Stomach smooth muscle (tissue), 2 donors: ENCODE results near the gene ACSS3.
"Not testable (repeated sequence)": the region's sequence is repeated elsewhere in the genome, so short reads cannot be mapped to it uniquely, and the experiment has no call there.

Source experiments
- H3K27ac ChIP-seq: one replicate; pipeline ENCODE4 v1.7.0; 2013; ENCODE audit warnings: mild to moderate bottlenecking, low read length, inconsistent platforms
- H3K27me3 ChIP-seq, 2 donors: one replicate each; pipeline ENCODE4 v1.7.0; 2013; ENCODE audit warnings: low read length in 2 of 2; ENCODE audit not compliant: insufficient read depth in 2 of 2, control insufficient read depth in 1 of 2
- H3K36me3 ChIP-seq, 2 donors: one replicate each; pipeline ENCODE4 v1.7.0; 2013; ENCODE audit warnings: low read length in 2 of 2; ENCODE audit not compliant: control insufficient read depth in 2 of 2, insufficient read depth in 2 of 2
- H3K4me1 ChIP-seq: one replicate; pipeline ENCODE4 v1.7.0; 2013; ENCODE audit warnings: low read length; ENCODE audit not compliant: control insufficient read depth, insufficient read depth
- H3K4me3 ChIP-seq, 2 donors: one replicate each; pipeline ENCODE4 v1.7.0; 2013; ENCODE audit warnings: low read length in 2 of 2
- H3K9ac ChIP-seq, 2 donors: one replicate each; pipeline ENCODE4 v1.7.0; 2013; ENCODE audit warnings: low read length in 2 of 2, mild to moderate bottlenecking in 1 of 2
- H3K9me3 ChIP-seq, 2 donors: one replicate each; pipeline ENCODE4 v1.7.0; 2013; ENCODE audit warnings: low read length in 2 of 2; ENCODE audit not compliant: control insufficient read depth in 2 of 2
- donor health status: healthy.
- donor health status: Pancreatic carcinoma.

The ACSS3 gene

DNA sequence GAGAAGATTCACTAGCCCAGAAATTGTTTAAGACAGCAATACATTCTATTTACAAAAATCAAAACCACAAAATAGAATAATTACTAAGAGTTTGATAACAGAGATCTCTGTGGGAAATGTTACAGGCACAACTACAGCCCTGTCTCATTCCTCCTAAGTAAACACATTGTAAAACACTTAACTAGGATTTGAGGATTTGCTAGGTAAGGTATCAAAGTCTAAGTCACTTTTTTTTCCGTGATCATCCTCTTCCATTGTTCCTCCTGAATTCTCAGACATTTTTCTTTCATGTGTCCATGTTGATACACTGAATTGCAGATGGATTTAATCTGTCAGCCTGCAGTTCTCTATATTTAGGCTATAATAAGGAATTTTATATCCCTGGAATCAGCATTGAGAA, 127.5 kb downstream of the ACSS3 start:
- H3K9me3 ChIP-seq, result no peaks in the 10 kb centered on the region
- H3K27ac ChIP-seq, result no peak overlapping the region
- H3K36me3 ChIP-seq, result no peaks in the 10 kb centered on the region
- no peak overlapping the region for H3K9ac ChIP-seq
- no peaks in the 10 kb centered on the region for H3K4me1 ChIP-seq
- no peak overlapping the region for H3K4me3 ChIP-seq
- no peaks in the 10 kb centered on the region for H3K27me3 ChIP-seq

DNA sequence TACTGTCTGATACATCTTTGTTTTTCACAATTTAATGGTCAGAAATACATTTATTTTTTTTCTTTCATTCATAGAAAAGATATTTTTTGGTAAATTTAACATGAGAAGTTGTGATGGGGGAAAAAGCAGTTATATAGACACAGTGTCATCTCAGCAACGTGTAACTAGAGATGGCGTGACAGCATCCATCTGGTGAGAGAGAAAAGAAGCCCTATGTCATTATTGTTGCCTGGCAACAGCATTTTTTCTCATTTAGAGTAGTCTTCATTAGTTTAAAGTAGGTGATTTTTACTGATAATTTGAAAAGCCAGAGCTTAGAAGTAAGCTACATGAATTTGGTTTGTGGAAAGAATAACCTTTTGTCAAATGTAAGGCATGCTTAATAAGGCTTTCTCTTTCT, 128.6 kb downstream of the ACSS3 start:
- H3K4me1 ChIP-seq, result no peaks in the 10 kb centered on the region
- H3K9me3 ChIP-seq, result no peaks in the 10 kb centered on the region
- H3K9ac ChIP-seq, result no peak overlapping the region
- no peaks in the 10 kb centered on the region for H3K27me3 ChIP-seq
- no peaks in the 10 kb centered on the region for H3K36me3 ChIP-seq
- H3K27ac ChIP-seq, result no peak overlapping the region
- no peak overlapping the region for H3K4me3 ChIP-seq

DNA sequence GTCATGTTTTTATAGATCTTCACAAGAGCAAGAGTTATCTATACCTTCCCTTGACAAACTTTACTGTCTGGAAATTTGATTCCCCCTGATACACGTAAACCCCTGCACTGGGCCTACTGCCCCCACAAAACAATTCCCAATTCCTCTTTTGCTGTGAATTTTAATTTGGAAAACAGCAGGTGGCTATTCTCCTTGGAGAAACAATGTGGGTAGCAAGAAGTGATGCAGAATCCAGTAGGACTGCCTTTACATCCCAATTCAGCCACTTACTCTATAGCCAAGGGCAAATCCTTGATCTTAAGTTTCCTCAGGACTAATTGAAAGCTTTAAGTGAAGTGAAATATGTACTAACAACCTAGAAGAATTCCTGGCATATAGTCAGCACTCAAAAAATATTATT, 129.3 kb downstream of the ACSS3 start:
- Histone ChIP-seq H3K4me3 (no peak overlapping the region), H3K4me1 (no peaks in the 10 kb centered on the region), H3K9me3 (no peaks in the 10 kb centered on the region), H3K27ac (no peak overlapping the region), H3K36me3 (no peaks in the 10 kb centered on the region), H3K9ac (no peak overlapping the region), H3K27me3 (no peaks in the 10 kb centered on the region)

DNA sequence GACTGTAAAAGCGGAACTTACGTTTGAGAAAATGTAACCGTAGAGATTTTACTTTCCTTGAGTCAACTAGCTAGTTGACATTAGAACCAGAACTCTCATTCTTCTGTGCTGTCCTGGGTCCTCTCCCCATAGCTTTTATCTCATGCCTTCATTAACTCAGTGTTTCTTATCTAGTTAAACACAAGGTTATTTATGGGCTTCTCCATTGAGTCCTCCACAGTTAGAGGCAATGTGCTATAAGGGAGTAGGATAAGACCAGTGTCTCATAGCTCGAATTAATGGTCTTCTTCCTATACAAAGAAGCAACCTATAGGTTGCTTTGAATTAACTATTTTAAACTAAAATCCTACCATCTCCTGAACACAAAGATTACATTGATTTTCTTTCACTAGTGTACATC, 129.8 kb downstream of the ACSS3 start:
- Histone ChIP-seq H3K36me3 (no peaks in the 10 kb centered on the region), H3K27ac (no peak overlapping the region), H3K9ac (no peak overlapping the region), H3K27me3 (no peaks in the 10 kb centered on the region), H3K9me3 (no peaks in the 10 kb centered on the region), H3K4me3 (no peak overlapping the region), H3K4me1 (no peaks in the 10 kb centered on the region)

DNA sequence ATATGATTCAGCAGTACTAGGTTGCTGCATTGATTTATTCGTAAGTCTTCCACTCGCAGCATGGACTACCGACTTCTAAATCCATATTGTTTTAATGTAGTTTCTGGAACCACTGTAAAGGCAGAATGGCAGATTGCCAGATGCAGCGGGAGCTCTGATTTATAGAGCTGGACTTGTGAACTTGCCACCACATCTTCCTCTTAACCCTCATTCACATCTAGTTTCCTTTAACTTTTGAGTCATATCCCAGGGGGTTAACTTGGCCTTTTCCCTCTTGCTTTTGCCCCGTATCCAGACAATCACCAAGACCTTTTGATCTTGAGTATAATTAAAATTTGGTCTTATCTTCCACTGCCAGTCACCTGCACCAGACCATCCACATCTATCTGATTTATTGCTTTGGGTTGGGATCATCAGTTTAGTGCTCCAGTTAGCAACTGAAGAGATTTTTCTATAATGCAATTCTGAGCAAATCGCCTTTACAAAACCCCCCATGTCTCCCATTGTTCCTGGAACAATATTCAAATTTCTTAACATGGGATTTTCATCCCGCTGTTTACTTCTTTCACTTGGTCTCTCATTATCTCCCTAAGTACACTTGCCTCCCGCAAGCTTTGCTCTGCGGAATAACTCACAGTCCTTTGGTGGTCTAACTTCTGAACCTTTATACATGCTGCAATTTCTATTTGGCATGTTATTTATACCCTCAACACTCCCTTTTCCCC, 130.5 kb downstream of the ACSS3 start:
- H3K4me1 ChIP-seq, result no peaks in the 10 kb centered on the region
- H3K27ac ChIP-seq, result no peak overlapping the region
- H3K36me3 ChIP-seq, result no peaks in the 10 kb centered on the region
- H3K9ac ChIP-seq, result no peak overlapping the region
- no peaks in the 10 kb centered on the region for H3K9me3 ChIP-seq
- H3K4me3 ChIP-seq, result no peak overlapping the region
- no peaks in the 10 kb centered on the region for H3K27me3 ChIP-seq

DNA sequence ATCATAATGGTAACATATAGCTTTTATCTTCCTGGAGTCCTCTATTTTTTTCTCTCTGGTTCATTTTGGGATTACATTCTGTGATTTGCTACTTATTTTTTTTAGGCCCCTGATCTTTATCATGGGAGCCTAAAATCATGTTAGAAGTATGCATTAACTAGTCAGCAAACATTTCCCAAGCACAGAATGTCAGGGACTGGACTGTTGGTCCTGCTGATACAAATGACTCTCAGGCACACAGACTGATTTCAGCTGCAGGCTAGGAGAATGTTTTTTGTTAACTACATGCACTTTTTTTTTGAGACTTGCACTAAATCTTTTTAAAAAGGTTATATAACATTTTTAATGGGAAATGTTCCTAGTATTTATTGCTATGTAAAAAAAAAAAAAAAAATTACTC, 131.1 kb downstream of the ACSS3 start:
- no peak overlapping the region for H3K4me3 ChIP-seq
- no peaks in the 10 kb centered on the region for H3K36me3 ChIP-seq
- H3K27ac ChIP-seq, result no peak overlapping the region
- no peak overlapping the region for H3K9ac ChIP-seq
- no peaks in the 10 kb centered on the region for H3K4me1 ChIP-seq
- no peaks in the 10 kb centered on the region for H3K9me3 ChIP-seq
- H3K27me3 ChIP-seq, result no peaks in the 10 kb centered on the region

DNA sequence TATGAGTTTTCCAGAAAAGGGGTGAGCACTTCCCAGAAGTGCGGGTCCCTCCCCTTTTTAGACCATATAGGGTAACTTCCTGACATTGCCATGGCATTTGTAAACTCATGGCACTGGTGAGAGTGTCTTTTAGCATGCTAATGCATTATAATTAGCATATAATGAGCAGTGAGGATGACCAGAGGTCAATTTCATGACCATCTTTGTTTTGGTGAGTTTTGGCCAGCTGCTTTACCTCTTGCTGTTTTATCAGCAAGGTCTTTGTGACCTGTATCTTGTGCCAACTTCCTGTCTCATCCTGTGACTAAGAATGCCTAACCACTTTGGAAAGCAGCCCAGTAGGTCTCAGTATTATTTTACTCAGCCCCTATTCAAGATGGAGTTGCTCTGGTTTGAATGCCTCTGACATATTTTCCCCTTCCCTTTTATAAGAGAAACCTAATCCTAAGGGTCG, 131.9 kb downstream of the ACSS3 start:
- not testable (repeated sequence) for H3K36me3 ChIP-seq, H3K4me3 ChIP-seq, H3K27me3 ChIP-seq, H3K27ac ChIP-seq, H3K9me3 ChIP-seq, H3K4me1 ChIP-seq, H3K9ac ChIP-seq

DNA sequence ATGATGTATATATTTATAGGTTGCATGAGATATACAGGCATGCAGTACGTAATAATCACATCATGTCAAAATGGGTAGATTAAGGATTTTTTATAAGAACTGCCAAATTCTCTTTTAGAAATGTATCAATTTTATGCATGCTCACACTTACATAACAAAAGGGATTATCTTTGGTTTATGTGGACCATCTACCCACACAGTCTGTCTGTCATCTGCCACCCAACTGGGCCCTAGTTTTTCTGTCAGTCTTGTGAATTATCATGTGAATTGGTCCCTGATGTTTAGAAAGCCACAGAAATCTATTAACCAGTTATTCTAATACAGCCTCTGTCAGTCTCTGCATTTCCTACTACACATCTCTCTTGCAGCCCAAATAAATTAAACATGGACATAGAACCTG, 133.4 kb downstream of the ACSS3 start:
- H3K27ac ChIP-seq, result no peak overlapping the region
- no peaks in the 10 kb centered on the region for H3K36me3 ChIP-seq
- no peaks in the 10 kb centered on the region for H3K27me3 ChIP-seq
- H3K9me3 ChIP-seq, result no peaks in the 10 kb centered on the region
- H3K4me3 ChIP-seq, result no peak overlapping the region
- no peak overlapping the region for H3K9ac ChIP-seq
- H3K4me1 ChIP-seq, result no peaks in the 10 kb centered on the region

DNA sequence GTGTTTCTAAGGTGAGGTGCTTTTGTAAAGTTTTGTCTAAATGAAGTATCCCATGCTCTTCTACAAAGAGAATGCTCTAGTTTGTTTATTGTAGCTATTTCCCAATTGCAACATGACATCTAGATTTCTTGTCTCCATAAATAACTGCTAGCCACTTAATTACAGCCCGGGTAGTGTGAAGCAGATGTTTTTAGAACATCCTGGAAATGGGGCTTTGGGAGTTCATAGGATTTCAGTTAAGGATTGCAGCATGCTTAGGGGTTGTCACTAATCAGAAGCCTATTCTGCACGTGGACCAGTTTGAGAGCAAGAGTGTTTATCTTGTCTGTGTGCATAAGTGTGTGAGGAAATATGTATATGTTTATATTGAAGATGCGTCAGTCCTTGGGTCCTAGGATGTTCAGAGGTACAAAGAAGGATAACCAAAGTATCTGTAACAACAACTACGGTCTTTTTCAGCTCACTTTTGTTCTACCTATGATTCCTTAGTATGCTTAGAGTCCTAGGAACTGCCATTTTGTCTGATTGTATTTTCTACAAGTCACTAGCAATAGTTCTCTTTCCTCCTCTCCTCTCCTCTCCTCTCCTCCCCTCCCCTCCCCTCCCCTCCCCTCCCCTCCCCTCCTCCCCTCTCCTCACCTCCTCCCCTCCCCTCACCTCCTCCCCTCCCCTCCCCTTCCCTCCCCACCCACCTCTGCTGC, 135.3 kb downstream of the ACSS3 start:
- no peak overlapping the region for H3K9ac ChIP-seq
- no peaks in the 10 kb centered on the region for H3K36me3 ChIP-seq
- no peak overlapping the region for H3K27ac ChIP-seq
- no peaks in the 10 kb centered on the region for H3K4me1 ChIP-seq
- H3K4me3 ChIP-seq, result no peak overlapping the region
- H3K27me3 ChIP-seq, result no peaks in the 10 kb centered on the region
- H3K9me3 ChIP-seq, result no peaks in the 10 kb centered on the region

DNA sequence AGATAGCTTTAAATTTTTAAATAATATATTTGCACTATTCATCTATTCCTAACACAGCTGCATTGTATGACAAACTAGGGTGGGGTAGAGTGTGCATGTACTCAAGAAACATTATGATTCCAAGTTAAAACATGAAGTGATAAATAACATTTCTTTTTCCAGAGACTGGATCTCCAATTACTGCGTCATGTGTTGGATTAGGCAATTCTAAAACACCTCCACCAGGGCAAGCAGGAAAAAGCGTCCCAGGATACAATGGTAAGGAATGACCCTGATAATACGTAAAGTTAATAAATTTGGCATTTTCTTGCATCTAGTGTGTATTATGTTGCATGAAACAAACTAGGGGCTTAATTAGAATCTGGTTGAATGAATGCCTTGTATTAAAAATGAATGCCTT, 138.9 kb downstream of the ACSS3 start:
- Histone ChIP-seq H3K9ac (no peak overlapping the region), H3K9me3 (no peaks in the 10 kb centered on the region), H3K4me3 (no peak overlapping the region), H3K27me3 (no peaks in the 10 kb centered on the region), H3K4me1 (no peaks in the 10 kb centered on the region), H3K36me3 (no peaks in the 10 kb centered on the region), H3K27ac (no peak overlapping the region)

DNA sequence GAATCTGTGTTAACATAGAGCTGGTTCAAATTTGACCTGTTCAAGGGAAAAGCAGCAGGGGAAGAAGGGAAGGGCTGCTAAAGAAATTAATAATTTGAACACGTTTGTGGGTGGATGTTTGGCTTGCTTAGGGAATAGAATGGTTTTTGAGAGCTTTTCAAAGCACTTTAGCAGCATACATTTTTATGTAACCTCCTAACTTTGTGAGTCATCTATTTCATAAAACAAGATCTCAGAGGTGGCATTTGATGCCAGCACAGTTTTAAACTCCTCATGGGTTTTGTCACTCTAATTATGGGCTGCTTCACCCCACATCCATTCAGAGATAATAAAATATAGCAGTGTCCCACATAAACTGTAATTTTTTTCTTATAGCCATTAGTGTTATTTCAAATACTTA, 143.8 kb downstream of the ACSS3 start:
- Histone ChIP-seq H3K36me3 (no peaks in the 10 kb centered on the region), H3K9ac (no peak overlapping the region), H3K9me3 (no peaks in the 10 kb centered on the region), H3K4me1 (no peaks in the 10 kb centered on the region), H3K4me3 (no peak overlapping the region), H3K27ac (no peak overlapping the region), H3K27me3 (no peaks in the 10 kb centered on the region)
